K562 (cell line): ENCODE measurements around the gene COL16A1. TPM values are rescaled to one million over a fixed set of nuclear protein-coding genes. Genes with fewer than 3 reads are reported as not detected.

Source experiments
- ATAC-seq: fragments of 200-7000 bp; cut with Tn5 transposase; 3 replicates; pipeline ENCODE4 v1.9.1; 2020; ENCODE audit warnings: moderate library complexity
- BruUV-seq: library from RNA; stranded (reverse); fragments of 400-500 nt; replicated peaks from 2 replicates; lab custom pipeline; 2021; lab: Mats Ljungman, UMichigan
- CTCF ChIA-PET: fragments of 300-600 bp; formaldehyde crosslinking; extraction: SDS; loops from one replicate; lab custom pipeline; 2021; ENCODE audit warnings: low intra/inter-chr PET ratio; lab: Yijun Ruan, JAX
- POLR2A ChIA-PET: fragments of 300-600, 350-650 bp; sonication (Branson Sonifier 250); formaldehyde crosslinking; extraction: SDS; loops from one replicate; lab custom pipeline; 2021; ENCODE audit warnings: antibody characterized with exemption, inconsistent platforms; lab: Yijun Ruan, JAX
- DNase-seq, 4 experiments: peaks; one replicate each; pipeline versions ENCODE4 v3.0.0 to v3.0.0-alpha.2; 2011 to 2018; ENCODE audit warnings: low spot score in 3 of 4, mixed read lengths in 3 of 4; ENCODE audit errors: extremely low read depth in 1 of 4
- FAIRE-seq: peaks from 2 replicates; lab custom pipeline; 2011; peaks lifted over from hg19 to GRCh38; lab: Jason Lieb, UNC
- H2AFZ ChIP-seq: 2 replicates; pipeline ENCODE4 v1.6.0; 2011; ENCODE audit warnings: low read depth, low read length, control low read depth, inconsistent platforms
- H3K27ac ChIP-seq: fragments of 200-600 bp; 3 replicates; pipeline ENCODE4 v1.8.0; 2011; ENCODE audit warnings: low read depth, mild to moderate bottlenecking, control low read depth, inconsistent platforms, low read length, moderate library complexity, mixed read lengths; ENCODE audit errors: extremely low read depth
- H3K27me3 ChIP-seq, 2 experiments: fragments of 300-600 bp in 1 of 2; 2 replicates in 1 of 2; 3 replicates in 1 of 2; pipeline versions ENCODE4 v1.6.0 to v1.8.0; 2011; ENCODE audit warnings: inconsistent platforms in 2 of 2, low read length in 2 of 2, mild to moderate bottlenecking in 1 of 2, mixed read lengths in 1 of 2, moderate library complexity in 1 of 2; ENCODE audit not compliant: control insufficient read depth in 2 of 2, insufficient read depth in 2 of 2
- H3K36me3 ChIP-seq: fragments of 300-600 bp; 3 replicates; pipeline ENCODE4 v1.8.0; 2011; ENCODE audit warnings: mild to moderate bottlenecking, low read length, inconsistent platforms; ENCODE audit not compliant: control insufficient read depth, insufficient read depth
- H3K4me1 ChIP-seq, 2 experiments: fragments of 200-600 bp in 1 of 2; replicated peaks in 1 of 2; 2 replicates in 1 of 2; 3 replicates in 1 of 2; pipeline versions ENCODE4 v1.5.1 to v1.8.0; 2011; ENCODE audit warnings: inconsistent platforms in 2 of 2, low read length in 2 of 2, mild to moderate bottlenecking in 1 of 2, mixed read lengths in 1 of 2, moderate library complexity in 1 of 2; ENCODE audit not compliant: control insufficient read depth in 2 of 2, insufficient read depth in 2 of 2
- H3K4me2 ChIP-seq: 2 replicates; pipeline ENCODE4 v1.6.1; 2011; ENCODE audit warnings: low read length, control low read depth, inconsistent platforms, mixed read lengths; ENCODE audit not compliant: insufficient read depth
- H3K4me3 ChIP-seq: fragments of 200-600 bp; sonication (generic), shearing (Covaris generic); 2 replicates; pipeline ENCODE4 v1.5.1; 2016; ENCODE audit warnings: control low read depth, inconsistent platforms
- H3K79me2 ChIP-seq: fragments of 200-600 bp; 3 replicates; pipeline ENCODE4 v1.8.0; 2011; ENCODE audit warnings: low read length, inconsistent platforms; ENCODE audit not compliant: control insufficient read depth, insufficient read depth
- H3K9ac ChIP-seq, 2 experiments: 2 replicates each; pipeline versions ENCODE4 v1.6.0 to v1.6.1; 2011; ENCODE audit warnings: low read depth in 2 of 2, low read length in 2 of 2, control low read depth in 1 of 2, inconsistent platforms in 1 of 2, mild to moderate bottlenecking in 1 of 2, mixed read lengths in 1 of 2; ENCODE audit not compliant: insufficient read depth in 1 of 2
- H3K9me1 ChIP-seq: one replicate; pipeline ENCODE4 v1.6.0; 2011; ENCODE audit warnings: inconsistent platforms, mild to moderate bottlenecking, low read length, moderate library complexity; ENCODE audit not compliant: control insufficient read depth, insufficient read depth
- H3K9me3 ChIP-seq: replicated peaks from 2 replicates; pipeline ENCODE4 v1.5.1; 2011; ENCODE audit warnings: low read depth, low read length, inconsistent platforms; ENCODE audit not compliant: control insufficient read depth, insufficient read depth
- H4K20me1 ChIP-seq: replicated peaks from 2 replicates; pipeline ENCODE4 v1.6.1; 2011; ENCODE audit warnings: low read length, inconsistent platforms, mixed read lengths; ENCODE audit not compliant: control insufficient read depth, insufficient read depth
- CHD1 ChIP-seq: fragments of 200-600 bp; sonication (generic); IDR thresholded peaks from one replicate; pipeline ENCODE4 v1.6.1; 2012; ENCODE audit warnings: mild to moderate bottlenecking, moderate library complexity, low read length, inconsistent platforms
- HNRNPLL ChIP-seq: fragments of 200-400 bp; formaldehyde crosslinking; IDR thresholded peaks from 2 replicates; pipeline ENCODE4 v1.6.1; 2017; ENCODE audit warnings: low read length, low read depth, mild to moderate bottlenecking; ENCODE audit not compliant: poor library complexity, severe bottlenecking
- LEF1 ChIP-seq: fragments of 450-650 bp; IDR thresholded peaks from 2 replicates; pipeline ENCODE4 v1.6.1; 2016; ENCODE audit warnings: mild to moderate bottlenecking
- NELFE ChIP-seq: IDR thresholded peaks from 2 replicates; pipeline ENCODE4 v1.6.1; 2011; ENCODE audit warnings: mild to moderate bottlenecking; ENCODE audit not compliant: insufficient read depth, insufficient read length
- SMC3 ChIP-seq: conservative IDR thresholded peaks from 2 replicates; pipeline ENCODE4 v1.6.1; 2011; ENCODE audit warnings: low read depth, low read length, improper control_type of control experiment; ENCODE audit not compliant: insufficient read depth
- TBL1XR1 ChIP-seq, 2 experiments: IDR thresholded peaks; 2 replicates each; pipeline ENCODE4 v1.6.1; 2012; ENCODE audit warnings: improper control_type of control experiment in 2 of 2, low read length in 2 of 2, mild to moderate bottlenecking in 1 of 2
- TBP ChIP-seq: optimal IDR thresholded peaks from 2 replicates; pipeline ENCODE3; 2011; ENCODE audit warnings: low read depth, low read length, improper control_type of control experiment
- XRCC5 ChIP-seq: fragments of 200-400 bp; formaldehyde crosslinking; IDR thresholded peaks from 2 replicates; pipeline ENCODE4 v1.6.1; 2017; ENCODE audit warnings: low read depth, mild to moderate bottlenecking, low read length
- ZBTB17 ChIP-seq: fragments of 450-650 bp; formaldehyde crosslinking; IDR thresholded peaks from 2 replicates; pipeline ENCODE4 v1.4.0; 2020; ENCODE audit warnings: mild to moderate bottlenecking
- ZBTB7A ChIP-seq: IDR thresholded peaks from 2 replicates; pipeline ENCODE4 v1.6.1; 2011; ENCODE audit warnings: low read depth, mild to moderate bottlenecking, low read length, moderate library complexity, borderline replicate concordance; ENCODE audit not compliant: control insufficient read depth
- ZNF232 ChIP-seq: sonication (generic); formaldehyde crosslinking; IDR thresholded peaks from 2 replicates; pipeline ENCODE4 v1.8.0; 2022; ENCODE audit warnings: mild to moderate bottlenecking, missing genetic modification reagents
- ZNF668 ChIP-seq: fragments of 250-450 bp; sonication (Bioruptor Pico); IDR thresholded peaks from 2 replicates; pipeline ENCODE4 v1.8.0; 2022; ENCODE audit warnings: mild to moderate bottlenecking, inconsistent platforms
- ZNF780A ChIP-seq: fragments of 250-450 bp; sonication (Bioruptor Pico); IDR thresholded peaks from 2 replicates; pipeline ENCODE4 v1.5.0; 2021; ENCODE audit warnings: mild to moderate bottlenecking
- WGBS: fragments of 100-300 bp; shearing (Covaris generic); methylation state at CpG from one replicate; pipeline ENCODE4 v1.1.6; 2016; ENCODE audit warnings: low coverage, mixed read lengths; ENCODE audit not compliant: insufficient coverage; ENCODE audit errors: missing lambda C conversion rate; 5-methylcytosine and 5-hydroxymethylcytosine counted together
- in situ Hi-C: fragments of 300-500 bp; cut with MboI; formaldehyde crosslinking; loops from 4 replicates; pipeline ENCODE4 v1.15.0; 2018; ENCODE audit warnings: inconsistent platforms, mixed read lengths
- intact Hi-C: fragments of 100-400 bp; cut with micrococcal nuclease; formaldehyde crosslinking; loops from 2 replicates; pipeline ENCODE4 v1.14.2; 2022
- polyA plus RNA-seq, 8 experiments: library from polyadenylated mRNA; depleted of rRNA in 4 of 8; stranded (reverse) in 5 of 8; unstranded in 3 of 8; fragments of >200 nt; fragmentation: Nextera tagmentation in 2 of 8; fragmentation: Illumina TruSeq in 1 of 8; extraction: Ambion mirVana in 2 of 8; extraction: Trizol in 1 of 8; gene quantifications; 2 replicates each; pipeline versions ENCODE4 v1.2.1 to v1.2.3, GENCODE V29; 2011 to 2014; ENCODE audit warnings: inconsistent platforms in 1 of 8, missing spikeins in 1 of 8
- total RNA-seq, 7 experiments: library from RNA; depleted of rRNA in 6 of 7; stranded (reverse); fragments of >200 nt in 6 of 7; fragmentation: Illumina TruSeq in 2 of 7; extraction: Trizol in 2 of 7; gene quantifications; 2 replicates each; pipeline versions ENCODE4 v1.2.1 to v1.2.3, GENCODE V29; 2011 to 2021; ENCODE audit warnings: low replicate concordance in 1 of 7
- TF ChIP-seq, protein P1 (sequence below): IDR thresholded peaks from 2 replicates; pipeline ENCODE4 v1.6.1; 2011; ENCODE audit warnings: borderline replicate concordance, low read depth, mild to moderate bottlenecking, moderate library complexity, low read length; ENCODE audit not compliant: insufficient read depth, poor library complexity, severe bottlenecking
- TF ChIP-seq, protein P2 (sequence below): fragments of 250-450 bp; sonication (Bioruptor Pico); IDR thresholded peaks from 2 replicates; pipeline ENCODE4 v1.8.0; 2022; ENCODE audit warnings: moderate library complexity, mild to moderate bottlenecking, inconsistent platforms

COL16A1 gene
- total and polyA plus RNA-seq, 9 of the 15 experiments (the other 6 are each of a cell fraction or from before 2014, with no cell fraction given), result 0.11 to 0.60 (median 0.11) TPM; not detected in 6

DNA sequence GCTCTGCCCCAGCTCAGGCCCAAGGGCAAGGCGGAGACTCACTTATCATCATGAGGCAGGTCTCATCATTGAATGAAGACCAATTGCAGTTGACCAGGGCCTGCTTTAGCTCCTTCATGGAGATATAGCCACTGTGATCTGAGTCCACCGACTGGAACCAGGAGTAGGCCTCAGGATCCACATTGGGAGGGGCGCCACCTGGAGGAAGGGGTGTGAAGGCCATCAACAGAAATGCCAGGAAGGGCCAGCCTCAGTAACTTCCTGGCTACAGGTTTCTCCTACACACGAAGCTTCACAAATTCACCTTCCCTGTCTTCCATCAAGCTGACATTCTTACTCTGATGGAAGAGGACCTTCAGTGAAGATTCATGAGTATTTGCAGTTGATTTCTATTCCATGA is 70.7 kb downstream of the COL16A1 start (continued):
- TF ChIP-seq, protein P1, sequence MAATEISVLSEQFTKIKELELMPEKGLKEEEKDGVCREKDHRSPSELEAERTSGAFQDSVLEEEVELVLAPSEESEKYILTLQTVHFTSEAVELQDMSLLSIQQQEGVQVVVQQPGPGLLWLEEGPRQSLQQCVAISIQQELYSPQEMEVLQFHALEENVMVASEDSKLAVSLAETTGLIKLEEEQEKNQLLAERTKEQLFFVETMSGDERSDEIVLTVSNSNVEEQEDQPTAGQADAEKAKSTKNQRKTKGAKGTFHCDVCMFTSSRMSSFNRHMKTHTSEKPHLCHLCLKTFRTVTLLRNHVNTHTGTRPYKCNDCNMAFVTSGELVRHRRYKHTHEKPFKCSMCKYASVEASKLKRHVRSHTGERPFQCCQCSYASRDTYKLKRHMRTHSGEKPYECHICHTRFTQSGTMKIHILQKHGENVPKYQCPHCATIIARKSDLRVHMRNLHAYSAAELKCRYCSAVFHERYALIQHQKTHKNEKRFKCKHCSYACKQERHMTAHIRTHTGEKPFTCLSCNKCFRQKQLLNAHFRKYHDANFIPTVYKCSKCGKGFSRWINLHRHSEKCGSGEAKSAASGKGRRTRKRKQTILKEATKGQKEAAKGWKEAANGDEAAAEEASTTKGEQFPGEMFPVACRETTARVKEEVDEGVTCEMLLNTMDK, result peak; percentile 64
- TF ChIP-seq ZNF668 (CRISPR knock-in tag) (no peak), NELFE (no peak), TBL1XR1 (IDR thresholded peaks at IDR 0.05; ENCODE audit: low read length in 2 of 2) (no peak), TBP (no peak), XRCC5 (peak; percentile 47; the same call in 1 of the 2 replicates), ZBTB17 (CRISPR knock-in tag) (no peak), SMC3 (peak; percentile 63)

DNA sequence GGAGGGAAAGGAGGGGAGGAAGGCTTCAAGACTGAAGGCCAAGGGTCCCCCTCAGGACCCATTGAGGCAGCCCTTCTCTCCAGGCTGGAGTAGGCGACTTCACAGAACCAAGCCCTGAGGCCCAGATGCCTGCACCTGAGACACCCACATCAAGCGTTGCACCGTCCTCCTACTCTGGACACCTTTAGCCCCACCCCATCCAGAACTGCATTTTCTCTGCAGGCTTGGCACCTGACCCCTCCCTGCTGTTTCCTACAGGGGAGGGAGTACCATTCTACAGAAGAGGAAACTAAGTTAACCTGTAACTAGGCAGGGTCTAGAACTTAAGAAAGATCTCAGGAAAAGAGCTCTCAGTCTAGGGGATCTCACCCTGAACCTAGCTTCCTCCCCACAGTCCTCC is 71.2 kb downstream of the COL16A1 start:
- H4K20me1 ChIP-seq, result peaks cover 6% of the 10 kb centered on the region; the same call in 1 of the 2 replicates
- H3K4me2 ChIP-seq, result no peak overlapping the region
- peak overlapping the region in 1 of 2 experiments; percentile 39; a peak in 1 of 4 replicates for H3K9ac ChIP-seq
- H3K27me3 ChIP-seq, result no peaks in the 10 kb centered on the region
- no TSS peak for BruUV-seq
- H3K27ac ChIP-seq, result no peak overlapping the region; the same call in 2 of the 3 replicates
- 94% methylated on average over 3 of the region's 3 CpGs for WGBS
- intact Hi-C loops (loop anchor here (5.0 kb wide), 1 partner anchor 70 kb away; no protein-coding TSS in a partner anchor), in situ Hi-C loops (no loop called here)
- peaks cover 0 to 7% of the 10 kb centered on the region in 2 experiments; a peak in 2 of 5 replicates for H3K4me1 ChIP-seq
- peaks cover 66% of the 10 kb centered on the region; the same call in 2 of the 3 replicates for H3K36me3 ChIP-seq
- ATAC-seq, result no peak; the same call in 2 of the 3 replicates
- ChIA-PET POLR2A (interaction anchor here (0.6 to 1.3 kb wide), 2 partner anchors 10 to 12 kb away, joined by 3 read pairs; partner anchors contain the start of gene PEF1), CTCF (no interaction called here)
- H2AFZ ChIP-seq, result no peak overlapping the region
- H3K9me1 ChIP-seq, result peaks cover 6% of the 10 kb centered on the region
- no peak overlapping the region for H3K4me3 ChIP-seq
- peaks cover 12% of the 10 kb centered on the region; the same call in 2 of the 3 replicates for H3K79me2 ChIP-seq
- TF ChIP-seq CHD1 (no peak), ZBTB7A (no peak), HNRNPLL (no peak), ZNF780A (CRISPR knock-in tag) (no peak), ZNF232 (CRISPR knock-in tag) (no peak), LEF1 (no peak)
- TF ChIP-seq, protein P2, sequence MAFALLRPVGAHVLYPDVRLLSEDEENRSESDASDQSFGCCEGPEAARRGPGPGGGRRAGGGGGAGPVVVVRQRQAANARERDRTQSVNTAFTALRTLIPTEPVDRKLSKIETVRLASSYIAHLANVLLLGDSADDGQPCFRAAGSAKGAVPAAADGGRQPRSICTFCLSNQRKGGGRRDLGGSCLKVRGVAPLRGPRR (CRISPR knock-in tag), result no peak
- DNase-seq, result no peak
- no peak for FAIRE-seq
- H3K9me3 ChIP-seq, result no peaks in the 10 kb centered on the region
